HG03520 (cell line): Measurements from ENCODE around the gene PARD3.
"Not testable (repeated sequence)": the region's sequence is repeated elsewhere in the genome, so short reads cannot be mapped to it uniquely, and the experiment has no call there.

Source experiments
- ATAC-seq: cut with Tn5 transposase; IDR thresholded peaks from one replicate; pipeline ENCODE4 v1.9.1; 2021; ENCODE audit warnings: mild to moderate bottlenecking, moderate library complexity; ENCODE audit not compliant: unreplicated experiment

PARD3 gene

GRCh38 chr10:34406463-34407323 lies 408.4 kb downstream of the PARD3 start:
- no peak for ATAC-seq

GRCh38 chr10:34405611-34406462 lies 409.3 kb downstream of the PARD3 start:
- ATAC-seq = no peak

GRCh38 chr10:34403512-34403911 lies 411.6 kb downstream of the PARD3 start:
- no peak for ATAC-seq

GRCh38 chr10:34400075-34400474 lies 415.0 kb downstream of the PARD3 start:
- no peak for ATAC-seq

GRCh38 chr10:34399013-34399412 lies 416.1 kb downstream of the PARD3 start:
- ATAC-seq = no peak

- ATAC-seq = no peak
Observed at GRCh38 chr10:34397324-34397723, 417.8 kb downstream of the PARD3 start.

- no peak for ATAC-seq
Observed at GRCh38 chr10:34396663-34397062, 418.4 kb downstream of the PARD3 start.

GRCh38 chr10:34392641-34393170 lies 422.4 kb downstream of the PARD3 start:
- ATAC-seq = no peak

- ATAC-seq = not testable (repeated sequence)
Observed at GRCh38 chr10:34391168-34391567, 423.9 kb downstream of the PARD3 start.

- no peak for ATAC-seq
Observed at GRCh38 chr10:34389801-34390200, 425.3 kb downstream of the PARD3 start.

- ATAC-seq = no peak
Observed at GRCh38 chr10:34386921-34387320, 428.2 kb downstream of the PARD3 start.

- ATAC-seq = no peak
Observed at GRCh38 chr10:34384372-34384771, 430.7 kb downstream of the PARD3 start.

GRCh38 chr10:34382626-34383025 lies 432.5 kb downstream of the PARD3 start:
- ATAC-seq = no peak

GRCh38 chr10:34380856-34381255 lies 434.2 kb downstream of the PARD3 start:
- ATAC-seq = no peak

GRCh38 chr10:34378297-34378696 lies 436.8 kb downstream of the PARD3 start:
- no peak for ATAC-seq

GRCh38 chr10:34377833-34378232 lies 437.3 kb downstream of the PARD3 start:
- no peak for ATAC-seq

- no peak for ATAC-seq
Observed at GRCh38 chr10:34374356-34375045, 440.6 kb downstream of the PARD3 start.

GRCh38 chr10:34373211-34373610 lies 441.9 kb downstream of the PARD3 start:
- ATAC-seq = no peak

GRCh38 chr10:34372509-34372908 lies 442.6 kb downstream of the PARD3 start:
- no peak for ATAC-seq

- ATAC-seq = no peak
Observed at GRCh38 chr10:34370126-34370525, 445.0 kb downstream of the PARD3 start.

- ATAC-seq = no peak
Observed at GRCh38 chr10:34369120-34369519, 446.0 kb downstream of the PARD3 start.
